IPS-20b (cell line): Measurements from ENCODE around the gene AK1.
A peak's percentile ranks its signal among the peaks of the same experiment; 100 is the strongest.

ENCODE experiments used
- H3K27ac ChIP-seq: one replicate; pipeline ENCODE4 v1.5.1; 2013; ENCODE audit warnings: low read length
- H3K27me3 ChIP-seq: 2 replicates; pipeline ENCODE4 v1.6.1; 2013; ENCODE audit warnings: mild to moderate bottlenecking, low read length, inconsistent platforms; ENCODE audit not compliant: insufficient read depth
- H3K36me3 ChIP-seq: 2 replicates; pipeline ENCODE4 v1.6.1; 2013; ENCODE audit warnings: low read depth, mild to moderate bottlenecking, inconsistent platforms, low read length, moderate library complexity; ENCODE audit not compliant: insufficient read depth
- H3K4me1 ChIP-seq: 2 replicates; pipeline ENCODE4 v1.6.1; 2013; ENCODE audit warnings: mild to moderate bottlenecking, control low read depth, inconsistent platforms, low read length, moderate library complexity; ENCODE audit not compliant: insufficient read depth
- H3K4me3 ChIP-seq: 2 replicates; pipeline ENCODE4 v1.5.1; 2013; ENCODE audit warnings: mild to moderate bottlenecking, low read length, inconsistent platforms
- H3K9ac ChIP-seq: 2 replicates; pipeline ENCODE4 v1.6.1; 2013; ENCODE audit warnings: low read depth, mild to moderate bottlenecking, inconsistent platforms, low read length, moderate library complexity
- H3K9me3 ChIP-seq: 2 replicates; pipeline ENCODE4 v1.6.1; 2013; ENCODE audit warnings: mild to moderate bottlenecking, low read depth, low read length, inconsistent platforms; ENCODE audit not compliant: insufficient read depth

Gene AK1, protein sequence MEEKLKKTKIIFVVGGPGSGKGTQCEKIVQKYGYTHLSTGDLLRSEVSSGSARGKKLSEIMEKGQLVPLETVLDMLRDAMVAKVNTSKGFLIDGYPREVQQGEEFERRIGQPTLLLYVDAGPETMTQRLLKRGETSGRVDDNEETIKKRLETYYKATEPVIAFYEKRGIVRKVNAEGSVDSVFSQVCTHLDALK

GRCh38 chr9:127877566-127877998 lies at the start of gene AK1:
AK1 (minus strand) TSS chr9:127877675; CDS start chr9:127874617, 3,058 bp downstream.
- Histone ChIP-seq H3K4me1 (no peaks in the 10 kb centered on the region), H3K27me3 (peaks cover 12% of the 10 kb centered on the region; the same call in 1 of the 2 replicates), H3K4me3 (peak within 1 kb of the TSS; percentile 74), H3K27ac (no peak within 1 kb of the TSS), H3K36me3 (no peaks in the 10 kb centered on the region), H3K9me3 (no peaks in the 10 kb centered on the region), H3K9ac (peak within 1 kb of the TSS; percentile 63; the same call in 1 of the 2 replicates)

- no peaks in the 10 kb centered on the region; the same call in 1 of the 2 replicates for H3K4me1 ChIP-seq
- peak overlapping the region; percentile 63; the same call in 1 of the 2 replicates for H3K9ac ChIP-seq
- H3K9me3 ChIP-seq = no peaks in the 10 kb centered on the region
- peaks cover 52% of the 10 kb centered on the region for H3K27me3 ChIP-seq
- no peak overlapping the region for H3K27ac ChIP-seq
- no peaks in the 10 kb centered on the region for H3K36me3 ChIP-seq
- peak overlapping the region; percentile 83 for H3K4me3 ChIP-seq
Measured at GRCh38 chr9:127926906-127927200, 49.4 kb upstream of the AK1 start.

- Histone ChIP-seq H3K27ac (no peak overlapping the region), H3K9ac (peak overlapping the region; percentile 63; the same call in 1 of the 2 replicates)
Measured at GRCh38 chr9:127925959-127926905, 48.8 kb upstream of the AK1 start.

DNA sequence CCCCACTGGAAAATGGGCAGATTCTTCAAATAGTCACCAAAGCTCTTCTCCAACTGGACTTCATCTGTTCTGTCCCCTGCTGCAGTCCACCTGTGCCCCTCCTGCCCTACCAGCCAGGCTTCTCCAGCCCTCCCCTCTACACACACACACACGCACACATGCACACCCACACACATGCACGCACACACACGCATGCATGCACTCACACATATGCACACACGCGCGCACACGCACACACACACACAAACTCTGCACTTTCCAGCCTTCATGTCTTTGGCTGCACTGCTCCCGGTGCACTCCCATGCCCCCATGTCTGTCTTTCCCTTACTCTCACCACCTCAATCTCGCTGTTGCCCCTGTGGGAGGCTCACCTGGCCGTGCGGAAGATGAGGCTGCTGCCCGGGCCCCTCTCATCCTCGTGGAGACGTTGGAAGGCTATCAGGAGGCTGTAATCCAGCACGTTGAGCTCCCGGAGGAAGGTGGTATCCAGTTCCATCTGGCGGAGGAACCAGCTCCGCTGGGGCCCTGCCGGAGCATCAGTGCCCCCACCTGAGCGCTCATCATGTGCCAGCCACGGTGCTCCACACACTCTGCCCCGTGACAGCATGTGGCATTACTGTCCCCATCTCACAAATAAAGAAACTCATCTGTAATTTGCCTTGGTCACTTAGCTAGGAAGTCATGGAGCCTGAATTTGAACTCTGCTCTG lies 47.4 kb upstream of the AK1 start:
- Histone ChIP-seq H3K9ac (no peak overlapping the region), H3K27me3 (peaks cover 56% of the 10 kb centered on the region)

More at GRCh38 chr9:127925959-127926905, 48.8 kb upstream of the AK1 start:
- Histone ChIP-seq H3K4me1 (no peaks in the 10 kb centered on the region; the same call in 1 of the 2 replicates), H3K27me3 (peaks cover 57% of the 10 kb centered on the region), H3K36me3 (no peaks in the 10 kb centered on the region), H3K4me3 (peak overlapping the region; percentile 83), H3K9me3 (no peaks in the 10 kb centered on the region)

GRCh38 chr9:127923771-127924170 lies 46.3 kb upstream of the AK1 start:
- no peak overlapping the region for H3K4me3 ChIP-seq
- H3K27me3 ChIP-seq = peaks cover 45% of the 10 kb centered on the region
- no peak overlapping the region for H3K27ac ChIP-seq
- H3K4me1 ChIP-seq = no peaks in the 10 kb centered on the region; the same call in 1 of the 2 replicates
- no peaks in the 10 kb centered on the region for H3K36me3 ChIP-seq
- no peaks in the 10 kb centered on the region for H3K9me3 ChIP-seq
- no peak overlapping the region for H3K9ac ChIP-seq

More for the DNA sequence above, 47.4 kb upstream of the AK1 start:
- Histone ChIP-seq H3K4me1 (no peaks in the 10 kb centered on the region; the same call in 1 of the 2 replicates), H3K36me3 (no peaks in the 10 kb centered on the region), H3K9me3 (no peaks in the 10 kb centered on the region), H3K4me3 (no peak overlapping the region), H3K27ac (no peak overlapping the region)

GRCh38 chr9:127923046-127923445 lies 45.6 kb upstream of the AK1 start:
- no peak overlapping the region for H3K27ac ChIP-seq
- H3K27me3 ChIP-seq = peaks cover 37% of the 10 kb centered on the region
- H3K4me3 ChIP-seq = no peak overlapping the region
- H3K36me3 ChIP-seq = no peaks in the 10 kb centered on the region
- H3K4me1 ChIP-seq = no peaks in the 10 kb centered on the region
- H3K9me3 ChIP-seq = no peaks in the 10 kb centered on the region
- H3K9ac ChIP-seq = no peak overlapping the region

DNA sequence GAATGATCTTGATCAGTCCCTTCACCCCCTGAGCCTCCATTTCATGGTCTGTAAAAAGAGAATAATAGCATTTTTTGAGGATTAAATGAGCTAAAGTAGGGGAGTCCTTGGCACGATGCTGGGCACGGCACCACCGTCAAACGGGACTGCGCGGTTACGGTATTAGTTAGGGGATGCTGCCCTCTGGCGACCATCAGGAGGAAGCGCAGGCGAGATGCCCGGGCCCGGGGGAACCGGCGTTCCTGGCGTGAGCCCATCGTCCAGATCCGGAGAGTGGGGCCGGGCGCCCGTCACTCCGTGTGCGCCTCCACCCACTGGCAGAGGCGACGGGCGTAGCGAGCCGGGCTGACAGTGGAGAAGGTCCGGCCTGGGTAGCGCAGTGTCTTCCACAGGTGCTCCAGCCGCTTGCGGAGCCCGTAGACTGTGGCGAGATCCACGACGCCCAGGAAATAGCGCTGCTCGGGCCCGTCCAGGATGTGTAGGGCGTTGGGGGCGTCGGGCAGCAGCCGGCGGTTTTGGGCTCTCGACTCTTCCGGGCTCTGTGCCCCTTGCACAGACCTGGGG lies 44.2 kb upstream of the AK1 start:
- peaks cover 27% of the 10 kb centered on the region for H3K27me3 ChIP-seq
- no peak overlapping the region for H3K4me3 ChIP-seq
- H3K4me1 ChIP-seq = no peaks in the 10 kb centered on the region
- no peaks in the 10 kb centered on the region for H3K9me3 ChIP-seq
- H3K9ac ChIP-seq = no peak overlapping the region
- no peaks in the 10 kb centered on the region for H3K36me3 ChIP-seq
- no peak overlapping the region for H3K27ac ChIP-seq

- Histone ChIP-seq H3K27ac (no peak overlapping the region), H3K9ac (no peak overlapping the region), H3K9me3 (no peaks in the 10 kb centered on the region), H3K4me1 (no peaks in the 10 kb centered on the region), H3K4me3 (no peak overlapping the region), H3K27me3 (peaks cover 27% of the 10 kb centered on the region), H3K36me3 (no peaks in the 10 kb centered on the region)
Measured at GRCh38 chr9:127920794-127921193, 43.3 kb upstream of the AK1 start.

- Histone ChIP-seq H3K9ac (no peak overlapping the region), H3K9me3 (no peaks in the 10 kb centered on the region), H3K27ac (no peak overlapping the region), H3K4me1 (no peaks in the 10 kb centered on the region), H3K27me3 (peaks cover 20% of the 10 kb centered on the region), H3K36me3 (no peaks in the 10 kb centered on the region), H3K4me3 (no peak overlapping the region)
Measured at GRCh38 chr9:127919253-127919815, 41.9 kb upstream of the AK1 start.

GRCh38 chr9:127918183-127919107 lies 41.0 kb upstream of the AK1 start:
- Histone ChIP-seq H3K27me3 (peaks cover 20% of the 10 kb centered on the region), H3K27ac (no peak overlapping the region), H3K9ac (no peak overlapping the region), H3K9me3 (no peaks in the 10 kb centered on the region), H3K4me1 (no peaks in the 10 kb centered on the region), H3K36me3 (no peaks in the 10 kb centered on the region), H3K4me3 (no peak overlapping the region)
